SU-DHL-6 (cell line): ENCODE results near the gene TAOK2.

Experiments used
- CTCF ChIP-seq: fragments of 200-600 bp; sonication (generic); IDR thresholded peaks from one replicate; pipeline ENCODE4 v1.5.1; 2017; ENCODE audit warnings: antibody characterized with exemption, mild to moderate bottlenecking, low read length, moderate library complexity; ENCODE audit not compliant: insufficient read depth, poor library complexity, severe bottlenecking
- EZH2phosphoT487 ChIP-seq: fragments of 200-600 bp; sonication (generic), shearing (Covaris generic); conservative IDR thresholded peaks from 2 replicates; pipeline ENCODE4 v1.6.1; 2018; ENCODE audit warnings: mild to moderate bottlenecking, antibody characterized with exemption, low read length, moderate library complexity, mixed read lengths

GRCh38 chr16:29986231-29986630 is 12.6 kb downstream of the TAOK2 start:
- TF ChIP-seq CTCF, result no peak
- no peak for TF ChIP-seq EZH2phosphoT487
